NOMO-1 (cell line): Measurements from ENCODE around the gene BASP1.
"Not testable (repeated sequence)": the region's sequence is repeated elsewhere in the genome, so short reads cannot be mapped to it uniquely, and the experiment has no call there.

Source experiments
- DNase-seq, 2 experiments: peaks; one replicate each; lab custom pipeline; 2025; ENCODE audit not compliant: unreplicated experiment in 2 of 2; lab: John Stamatoyannopoulos, UW

BASP1 gene

GRCh38 chr5:17249029-17249634 lies 31.7 kb downstream of the BASP1 start:
- no peak for DNase-seq

GRCh38 chr5:17249841-17250240 lies 32.4 kb downstream of the BASP1 start:
- DNase-seq: not testable (repeated sequence)

- DNase-seq: no peak
Observed at GRCh38 chr5:17252543-17252942, 35.1 kb downstream of the BASP1 start.

GRCh38 chr5:17255471-17256021 lies 38.1 kb downstream of the BASP1 start:
- DNase-seq: peak; percentile 98 to 100

- DNase-seq: no peak
Observed at GRCh38 chr5:17256171-17256570, 38.7 kb downstream of the BASP1 start.

GRCh38 chr5:17256839-17257238 lies 39.4 kb downstream of the BASP1 start:
- no peak for DNase-seq

GRCh38 chr5:17257705-17258273 lies 40.4 kb downstream of the BASP1 start:
- DNase-seq: no peak

- DNase-seq: no peak
Observed at GRCh38 chr5:17258431-17258830, 41.0 kb downstream of the BASP1 start.

- DNase-seq: not testable (repeated sequence)
Observed at GRCh38 chr5:17259012-17259411, 41.6 kb downstream of the BASP1 start.

- no peak for DNase-seq
Observed at GRCh38 chr5:17259630-17260257, 42.3 kb downstream of the BASP1 start.

GRCh38 chr5:17260549-17260948 lies 43.1 kb downstream of the BASP1 start:
- DNase-seq: no peak

- DNase-seq: no peak
Observed at GRCh38 chr5:17261075-17261474, 43.6 kb downstream of the BASP1 start.

GRCh38 chr5:17265041-17265440 lies 47.6 kb downstream of the BASP1 start:
- no peak for DNase-seq

- DNase-seq: no peak
Observed at GRCh38 chr5:17267106-17267505, 49.7 kb downstream of the BASP1 start.

GRCh38 chr5:17269201-17269600 lies 51.8 kb downstream of the BASP1 start:
- no peak for DNase-seq

- no peak for DNase-seq
Observed at GRCh38 chr5:17272111-17272510, 54.7 kb downstream of the BASP1 start.

- DNase-seq: no peak
Observed at GRCh38 chr5:17275289-17276158, 58.1 kb downstream of the BASP1 start.

- no peak for DNase-seq
Observed at GRCh38 chr5:17276445-17276844, 59.0 kb downstream of the BASP1 start.

GRCh38 chr5:17277907-17278306 lies 60.5 kb downstream of the BASP1 start:
- DNase-seq: no peak

GRCh38 chr5:17278931-17279330 lies 61.5 kb downstream of the BASP1 start:
- DNase-seq: no peak

GRCh38 chr5:17279487-17279886 lies 62.1 kb downstream of the BASP1 start:
- DNase-seq: no peak
